Measurements from ENCODE around the gene STOM.

DNA sequence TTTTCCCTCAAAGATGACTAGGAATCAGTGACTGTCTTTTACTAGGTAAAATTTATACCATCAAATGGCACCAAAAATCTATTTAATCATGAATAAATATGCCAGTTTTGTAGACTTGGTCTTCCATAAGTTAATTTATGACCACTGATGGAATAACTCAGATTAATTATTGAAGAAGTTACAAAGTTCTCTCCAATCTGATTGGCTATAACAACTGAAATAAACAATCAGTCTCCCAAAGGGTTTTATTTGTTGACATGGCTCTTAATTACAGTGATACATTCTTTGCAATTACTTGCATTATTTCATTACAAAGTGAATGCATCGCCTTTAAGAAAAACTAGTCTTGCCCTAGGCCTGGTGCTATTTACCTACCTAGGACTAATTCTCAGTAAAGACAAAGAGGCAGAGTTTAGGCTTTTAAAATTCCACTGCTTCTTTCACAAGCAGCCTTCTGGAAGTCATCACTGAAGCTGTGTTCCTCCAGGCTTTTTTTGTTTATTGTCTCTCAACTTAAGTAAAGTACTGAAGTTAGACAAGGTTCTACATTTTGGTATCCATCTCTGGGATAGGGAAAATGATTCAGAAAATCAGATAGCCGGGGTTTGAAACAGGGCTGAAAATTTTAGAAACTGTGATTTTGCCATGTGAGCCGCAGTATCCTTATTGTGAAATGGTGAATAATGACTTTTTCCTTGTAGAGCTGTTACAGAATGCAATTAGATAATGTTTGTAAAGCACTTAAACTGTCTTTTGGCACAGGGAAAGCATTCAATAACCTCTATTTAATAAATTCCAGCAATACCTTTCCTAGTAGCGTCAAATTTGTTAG, 2.5 kb downstream of the STOM start:
- TF ChIP-seq GATA2 (CRISPR knock-in tag; IDR thresholded peaks at IDR 0.05) (no peak), POLR2AphosphoS5 (IDR thresholded peaks at IDR 0.05; ENCODE audit: low read depth, low read length) (no peak)
